PC-9 (cell line): ENCODE results near the gene MNS1. TPM values are rescaled to one million over a fixed set of nuclear protein-coding genes. Genes with fewer than 3 reads are reported as not detected.

Experiments used
- BruUV-seq: library from RNA; stranded (reverse); fragments of 400-500 nt; replicated peaks from 2 replicates; lab custom pipeline; 2021; lab: Mats Ljungman, UMichigan
- CTCF ChIA-PET: fragments of 300-600 bp; sonication (Branson Sonifier 250); formaldehyde crosslinking; loops from one replicate; lab custom pipeline; 2022; ENCODE audit warnings: antibody characterized with exemption; lab: Charles Lee
- POLR2A ChIA-PET: fragments of 300-600 bp; sonication (Branson Sonifier 250); formaldehyde crosslinking; loops from one replicate; lab custom pipeline; 2022; ENCODE audit warnings: antibody characterized with exemption; ENCODE audit not compliant: unreplicated experiment; lab: Charles Lee
- DNase-seq, 2 experiments: peaks; one replicate each; pipeline versions ENCODE4 v3.0.0 to v3.0.0-alpha.2; 2015 to 2022; ENCODE audit warnings: mixed read lengths in 1 of 2
- H2AFZ ChIP-seq: fragments of 200-600 bp; sonication (generic); 2 replicates; pipeline ENCODE4 v1.8.1; 2017; ENCODE audit warnings: antibody characterized with exemption
- H3F3A ChIP-seq: fragments of 200-600 bp; sonication (generic); 2 replicates; pipeline ENCODE4 v1.8.1; 2017; ENCODE audit warnings: antibody characterized with exemption, mild to moderate bottlenecking, low read depth; ENCODE audit not compliant: insufficient read depth
- H3K27ac ChIP-seq: fragments of 200-600 bp; sonication (generic); 2 replicates; pipeline ENCODE4 v1.6.1; 2016; ENCODE audit warnings: mixed run types
- H3K27me3 ChIP-seq: fragments of 200-600 bp; sonication (generic); 2 replicates; pipeline ENCODE4 v1.6.1; 2016; ENCODE audit warnings: low read depth, mixed run types; ENCODE audit not compliant: insufficient read depth
- H3K36me3 ChIP-seq: fragments of 200-600 bp; sonication (generic); 2 replicates; pipeline ENCODE4 v1.6.1; 2016; ENCODE audit warnings: low read depth, mixed run types
- H3K4me1 ChIP-seq: fragments of 200-600 bp; sonication (generic); replicated peaks from 2 replicates; pipeline ENCODE4 v1.6.1; 2016; ENCODE audit warnings: mixed run types; ENCODE audit not compliant: insufficient read depth
- H3K4me2 ChIP-seq: fragments of 200-600 bp; sonication (generic); 2 replicates; pipeline ENCODE4 v1.6.1; 2017; ENCODE audit warnings: mixed run types
- H3K4me3 ChIP-seq: fragments of 200-600 bp; sonication (generic); 2 replicates; pipeline ENCODE4 v1.6.1; 2016; ENCODE audit warnings: mixed run types
- H3K79me2 ChIP-seq: fragments of 200-600 bp; sonication (generic); 2 replicates; pipeline ENCODE4 v1.6.1; 2017; ENCODE audit warnings: low read depth, mixed run types
- H3K9me2 ChIP-seq: fragments of 200-600 bp; sonication (generic); 2 replicates; pipeline ENCODE4 v1.8.1; 2017; ENCODE audit warnings: mild to moderate bottlenecking; ENCODE audit not compliant: insufficient read depth
- H3K9me3 ChIP-seq: fragments of 200-600 bp; sonication (generic); 2 replicates; pipeline ENCODE4 v1.8.1; 2016; ENCODE audit warnings: low read depth; ENCODE audit not compliant: insufficient read depth
- H4K20me1 ChIP-seq: fragments of 200-600 bp; sonication (generic); 2 replicates; pipeline ENCODE4 v1.8.1; 2017; ENCODE audit not compliant: insufficient read depth
- CTCF ChIP-seq: fragments of 200-600 bp; sonication (generic); conservative IDR thresholded peaks from 2 replicates; pipeline ENCODE4 v1.6.1; 2017; ENCODE audit warnings: mixed run types, antibody characterized with exemption, mild to moderate bottlenecking, moderate library complexity
- EZH2 ChIP-seq: fragments of 200-600 bp; sonication (generic); IDR thresholded peaks from 2 replicates; pipeline ENCODE4 v1.8.0; 2017; ENCODE audit warnings: antibody characterized with exemption, low read depth
- intact Hi-C: fragments of 100-400 bp; cut with micrococcal nuclease; formaldehyde crosslinking; loops from one replicate; pipeline ENCODE4 v1.10.0; 2022; ENCODE audit not compliant: unreplicated experiment
- total RNA-seq: library from RNA; stranded (reverse); gene quantifications from 2 replicates; pipeline ENCODE4 v1.2.3, GENCODE V29; 2021

Gene MNS1
- total RNA-seq, 1 experiment from 2014 or later, result 16.2 TPM

GRCh38 chr15:56472278-56472677, 7.3 kb upstream of the MNS1 start:
- H2AFZ ChIP-seq, result no peak overlapping the region
- no peak for DNase-seq
- TF ChIP-seq EZH2, result no peak
- TF ChIP-seq CTCF, result no peak
- H3K9me2 ChIP-seq, result no peaks in the 10 kb centered on the region
- no peaks in the 10 kb centered on the region for H3K4me1 ChIP-seq
- no peak overlapping the region for H3K4me3 ChIP-seq
- H3F3A ChIP-seq, result no peaks in the 10 kb centered on the region
- intact Hi-C loops, result no loop called here
- no TSS peak for BruUV-seq
- H3K27ac ChIP-seq, result no peak overlapping the region
- no peak overlapping the region for H3K4me2 ChIP-seq
- ChIA-PET POLR2A (no interaction called here), CTCF (no interaction called here)
- no peaks in the 10 kb centered on the region for H3K36me3 ChIP-seq
- H3K27me3 ChIP-seq, result no peaks in the 10 kb centered on the region
- no peaks in the 10 kb centered on the region for H3K79me2 ChIP-seq
- H3K9me3 ChIP-seq, result no peaks in the 10 kb centered on the region
- H4K20me1 ChIP-seq, result no peaks in the 10 kb centered on the region

- no peaks in the 10 kb centered on the region for H3K27me3 ChIP-seq
- H3K27ac ChIP-seq, result no peak overlapping the region
- no peaks in the 10 kb centered on the region for H3K79me2 ChIP-seq
- H3K36me3 ChIP-seq, result no peaks in the 10 kb centered on the region
- POLR2A ChIA-PET, result no interaction called here
- no peak overlapping the region for H2AFZ ChIP-seq
- H4K20me1 ChIP-seq, result no peaks in the 10 kb centered on the region
- BruUV-seq, result no TSS peak
- intact Hi-C loops, result no loop called here
- H3K9me2 ChIP-seq, result no peaks in the 10 kb centered on the region
- no peak overlapping the region for H3K4me2 ChIP-seq
- no peaks in the 10 kb centered on the region for H3K9me3 ChIP-seq
- no peaks in the 10 kb centered on the region for H3F3A ChIP-seq
- no peak for DNase-seq
- no peak overlapping the region for H3K4me3 ChIP-seq
- H3K4me1 ChIP-seq, result no peaks in the 10 kb centered on the region
- CTCF ChIA-PET, result no interaction called here
- TF ChIP-seq EZH2 (no peak), CTCF (no peak)
These were observed 6.6 kb upstream of the MNS1 start for GRCh38 chr15:56471440-56472069.

DNA sequence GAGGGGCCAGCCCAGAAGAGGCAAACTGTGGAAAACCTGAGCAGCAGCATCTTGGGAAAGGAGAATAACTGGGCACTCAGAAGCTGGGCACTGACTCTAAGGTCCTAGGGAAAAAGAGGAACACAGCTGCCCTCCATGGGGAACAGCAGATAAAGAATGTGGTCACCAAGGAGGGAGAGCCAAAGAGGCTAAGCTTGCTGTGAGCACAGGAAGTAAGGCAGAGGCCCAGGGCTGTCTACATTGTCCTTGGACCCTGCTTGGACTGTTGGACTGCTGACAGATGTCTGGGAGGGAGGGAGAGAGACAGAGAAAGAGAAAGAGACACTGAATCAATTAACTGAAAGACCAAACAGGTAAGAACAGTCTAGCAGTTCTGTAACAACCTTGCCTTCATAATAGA, 4.5 kb upstream of the MNS1 start:
- no peaks in the 10 kb centered on the region for H3F3A ChIP-seq
- no peaks in the 10 kb centered on the region for H3K27me3 ChIP-seq
- no peaks in the 10 kb centered on the region for H3K4me1 ChIP-seq
- TF ChIP-seq EZH2, result no peak
- no peak for TF ChIP-seq CTCF
- H3K4me2 ChIP-seq, result no peak overlapping the region
- no peak for DNase-seq
- H3K9me2 ChIP-seq, result no peaks in the 10 kb centered on the region
- ChIA-PET POLR2A (no interaction called here), CTCF (no interaction called here)
- H2AFZ ChIP-seq, result no peak overlapping the region
- H3K9me3 ChIP-seq, result no peaks in the 10 kb centered on the region
- no peaks in the 10 kb centered on the region for H3K36me3 ChIP-seq
- H3K79me2 ChIP-seq, result no peaks in the 10 kb centered on the region
- no TSS peak for BruUV-seq
- intact Hi-C loops, result no loop called here
- H4K20me1 ChIP-seq, result no peaks in the 10 kb centered on the region
- H3K27ac ChIP-seq, result no peak overlapping the region
- H3K4me3 ChIP-seq, result no peak overlapping the region
